GM19468 (cell line): ENCODE measurements around the gene RPS19BP1.

Experiments
- ATAC-seq: cut with Tn5 transposase; IDR thresholded peaks from one replicate; pipeline ENCODE4 v1.9.1; 2021; ENCODE audit warnings: mild to moderate bottlenecking, moderate library complexity, moderate number of reproducible peaks; ENCODE audit not compliant: unreplicated experiment; ENCODE audit errors: extremely low read depth

Gene RPS19BP1

DNA sequence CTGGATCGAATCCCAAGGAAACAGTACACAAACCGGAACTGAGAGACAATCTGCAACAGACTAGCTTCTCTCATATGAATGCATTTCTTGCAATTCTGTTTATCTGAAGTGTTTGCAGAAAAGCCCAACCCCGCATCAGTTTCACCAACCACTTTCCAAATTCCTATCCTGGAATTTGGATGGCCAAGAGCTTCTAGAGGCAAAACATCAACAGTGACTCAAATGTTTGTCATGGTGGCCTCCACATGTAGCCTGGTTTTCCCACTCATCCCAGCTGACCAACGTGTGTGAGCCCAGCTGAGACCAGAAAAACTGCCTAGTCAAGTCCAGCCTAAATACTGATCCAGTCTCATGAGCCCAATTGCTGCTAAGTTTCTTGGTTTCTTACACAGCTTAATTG, 38.8 kb downstream of the RPS19BP1 start:
- no peak for ATAC-seq

DNA sequence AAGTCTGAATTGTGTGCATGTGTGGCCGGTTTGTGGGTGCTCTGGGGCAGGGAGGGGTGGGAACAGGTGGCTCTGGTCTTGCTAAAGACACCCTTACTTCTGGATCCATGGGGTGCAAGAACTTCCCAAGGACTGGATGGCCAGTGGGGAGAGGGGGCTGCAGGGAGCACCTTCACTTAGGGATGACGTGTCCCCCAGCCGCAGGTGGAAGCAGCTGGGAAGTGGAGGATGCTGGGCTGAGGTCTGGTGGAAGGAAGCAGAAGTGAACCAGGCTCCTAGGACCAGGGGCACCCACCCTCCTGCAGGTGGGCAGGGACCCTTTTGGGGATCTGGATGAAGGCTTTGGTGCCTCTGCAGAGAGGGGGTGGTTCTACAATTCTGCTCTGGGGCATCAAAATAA, 40.4 kb downstream of the RPS19BP1 start:
- no peak for ATAC-seq

DNA sequence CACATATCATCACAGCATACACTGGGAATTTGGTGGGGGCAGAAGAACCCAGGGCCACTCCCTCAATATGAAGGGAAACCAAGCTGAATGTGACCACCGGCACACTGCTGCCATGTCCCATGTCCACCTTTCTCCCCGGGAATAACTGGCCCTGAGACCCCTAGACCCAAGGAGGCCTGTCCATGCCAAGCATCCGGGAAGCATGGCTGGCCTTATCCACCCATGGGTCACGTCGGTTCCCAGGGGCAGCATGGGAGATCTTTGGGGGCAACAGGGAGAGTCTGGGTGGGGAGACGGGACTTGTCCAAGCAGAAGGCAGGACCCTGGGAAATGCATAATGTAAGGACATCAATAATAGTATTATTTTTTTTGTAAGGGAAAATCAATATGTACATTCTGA, 40.9 kb downstream of the RPS19BP1 start:
- ATAC-seq = no peak

DNA sequence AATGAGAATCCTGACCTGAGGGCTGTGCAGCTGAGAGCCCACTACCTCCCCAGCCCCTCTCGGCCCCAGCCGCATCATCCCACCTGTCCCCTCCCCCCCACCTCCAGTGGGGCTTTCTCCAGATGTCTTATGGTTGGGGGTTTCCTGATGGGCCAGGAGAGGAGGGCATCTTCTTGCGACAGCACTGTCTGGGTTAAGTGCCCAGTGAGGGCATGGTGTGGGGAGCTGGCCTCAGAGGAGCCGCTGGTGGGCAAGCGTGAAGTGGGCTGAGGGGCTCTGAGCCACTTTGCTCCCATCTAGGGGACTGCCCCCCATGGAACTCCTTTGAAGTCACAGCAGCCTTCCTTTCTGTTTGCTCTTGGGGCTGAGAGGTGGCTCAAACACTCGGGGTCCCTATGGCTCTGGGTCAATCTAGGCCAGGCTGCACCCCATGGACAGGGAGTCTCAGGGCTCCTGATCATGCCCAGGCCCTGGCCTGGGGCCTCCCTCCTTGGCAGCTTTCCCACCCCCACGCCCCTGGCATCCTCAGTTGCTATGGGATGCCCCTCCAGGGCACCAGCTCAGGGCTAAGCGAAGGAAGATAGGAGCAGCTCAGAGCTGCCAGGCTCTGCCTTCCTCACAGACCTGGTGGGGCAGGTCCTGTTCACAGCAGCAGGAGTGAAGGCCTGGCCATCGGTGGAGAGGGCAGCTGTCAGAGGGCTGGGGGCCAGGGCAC, 41.4 kb downstream of the RPS19BP1 start:
- ATAC-seq = no peak

DNA sequence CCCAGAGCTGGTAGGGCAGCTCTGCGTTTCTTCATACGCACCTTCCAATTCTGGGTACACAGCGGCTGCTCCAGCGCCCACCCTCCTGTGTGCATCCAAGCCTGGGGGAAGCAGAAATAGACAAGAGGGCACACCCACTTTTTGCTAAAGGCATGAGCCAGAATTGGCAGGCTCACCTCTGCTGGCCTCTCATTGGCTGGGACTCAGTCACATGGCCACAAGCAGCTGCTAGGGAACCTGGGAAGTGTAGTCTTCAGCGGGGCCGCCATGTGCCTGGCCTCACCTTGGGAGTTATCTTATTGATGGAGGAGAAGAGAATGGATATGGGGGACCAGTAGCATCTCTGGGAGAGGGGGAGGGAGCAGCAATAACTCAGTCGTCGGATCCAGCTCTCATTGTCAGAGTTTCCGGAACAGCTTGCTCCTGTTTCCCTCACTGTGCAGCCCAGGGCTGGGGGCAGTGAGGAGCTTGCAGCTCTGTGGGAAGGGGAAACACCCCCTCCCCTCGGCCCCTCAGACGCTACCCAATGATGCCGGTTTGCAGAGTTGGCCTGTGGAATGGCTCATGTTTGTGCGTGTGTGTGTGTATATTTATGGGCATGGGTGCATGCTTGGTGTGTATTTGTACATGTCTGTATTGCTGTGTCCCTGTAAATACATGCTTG, 42.3 kb downstream of the RPS19BP1 start:
- ATAC-seq = no peak

DNA sequence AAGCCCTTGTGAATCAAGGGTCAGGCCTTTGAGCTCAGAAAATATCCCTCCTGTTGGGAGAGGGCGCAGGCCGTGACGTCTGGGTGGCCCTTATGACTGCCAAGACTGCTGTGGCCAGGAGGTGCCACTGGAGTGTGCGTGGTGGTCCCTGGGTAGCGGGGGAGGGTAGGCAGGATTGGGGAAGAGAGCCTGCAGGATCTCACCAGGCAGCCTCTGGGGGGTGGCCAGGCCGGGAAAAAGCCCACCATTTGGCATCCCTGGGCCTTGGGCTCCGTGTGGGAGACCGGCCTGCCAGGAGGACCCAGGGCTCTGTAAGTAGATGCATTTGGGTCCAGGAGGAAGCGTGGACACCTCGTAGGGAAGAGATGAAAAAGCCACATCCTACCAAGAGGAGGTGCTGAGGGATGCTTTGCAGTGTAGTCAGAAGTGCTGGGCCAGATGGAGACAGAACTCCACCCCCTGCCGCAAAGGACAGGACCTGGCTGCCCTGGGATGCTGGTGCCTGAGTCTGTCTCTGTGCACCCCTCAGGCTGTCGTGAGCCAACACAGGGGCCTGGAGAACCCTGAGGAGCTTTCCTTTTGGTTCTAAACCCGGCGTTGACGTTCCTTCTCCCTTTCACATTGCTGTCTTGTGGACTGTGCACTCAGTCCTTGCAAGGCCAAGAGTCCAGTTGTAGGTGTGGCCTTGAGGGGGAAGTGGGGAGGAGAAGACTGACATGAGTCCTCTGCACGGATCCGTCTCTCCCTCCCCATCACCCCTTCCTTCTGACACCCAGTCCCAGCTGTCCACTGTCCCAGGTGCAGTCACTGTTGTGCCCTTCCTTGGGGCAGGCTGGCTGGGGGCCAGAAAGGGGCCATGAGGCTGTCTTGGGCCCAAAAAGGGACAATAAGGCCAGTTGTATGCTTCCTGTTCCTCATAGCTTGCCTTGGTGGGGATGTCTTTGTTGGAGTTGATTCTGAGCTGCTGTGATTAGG, 43.2 kb downstream of the RPS19BP1 start:
- ATAC-seq = no peak

DNA sequence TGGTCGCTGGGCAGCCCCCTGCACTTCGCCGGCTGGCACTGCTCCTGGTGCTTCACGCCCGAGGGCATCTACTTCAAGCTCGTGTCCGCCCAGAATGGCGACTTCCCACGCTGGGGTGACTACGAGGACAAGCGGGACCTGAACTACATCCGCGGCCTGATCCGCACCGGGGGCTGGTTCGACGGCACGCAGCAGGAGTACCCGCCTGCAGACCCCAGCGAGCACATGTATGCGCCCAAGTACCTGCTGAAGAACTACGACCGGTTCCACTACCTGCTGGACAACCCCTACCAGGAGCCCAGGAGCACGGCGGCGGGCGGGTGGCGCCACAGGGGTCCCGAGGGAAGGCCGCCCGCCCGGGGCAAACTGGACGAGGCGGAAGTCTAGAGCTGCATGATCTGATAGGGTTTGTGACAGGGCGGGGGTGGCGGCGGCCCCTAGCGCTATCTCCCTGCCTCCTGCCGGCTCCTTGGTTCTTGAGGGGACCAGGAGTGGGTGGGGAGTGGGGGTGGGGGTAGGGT, 43.9 kb downstream of the RPS19BP1 start:
- ATAC-seq = no peak

DNA sequence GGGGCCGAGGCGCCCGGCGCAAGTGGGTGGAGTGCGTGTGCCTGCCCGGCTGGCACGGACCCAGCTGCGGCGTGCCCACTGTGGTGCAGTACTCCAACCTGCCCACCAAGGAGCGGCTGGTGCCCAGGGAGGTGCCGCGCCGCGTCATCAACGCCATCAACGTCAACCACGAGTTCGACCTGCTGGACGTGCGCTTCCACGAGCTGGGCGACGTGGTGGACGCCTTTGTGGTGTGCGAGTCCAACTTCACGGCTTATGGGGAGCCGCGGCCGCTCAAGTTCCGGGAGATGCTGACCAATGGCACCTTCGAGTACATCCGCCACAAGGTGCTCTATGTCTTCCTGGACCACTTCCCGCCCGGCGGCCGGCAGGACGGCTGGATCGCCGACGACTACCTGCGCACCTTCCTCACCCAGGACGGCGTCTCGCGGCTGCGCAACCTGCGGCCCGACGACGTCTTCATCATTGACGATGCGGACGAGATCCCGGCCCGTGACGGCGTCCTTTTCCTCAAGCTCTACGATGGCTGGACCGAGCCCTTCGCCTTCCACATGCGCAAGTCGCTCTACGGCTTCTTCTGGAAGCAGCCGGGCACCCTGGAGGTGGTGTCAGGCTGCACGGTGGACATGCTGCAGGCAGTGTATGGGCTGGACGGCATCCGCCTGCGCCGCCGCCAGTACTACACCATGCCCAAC, 44.6 kb downstream of the RPS19BP1 start:
- ATAC-seq = no peak

DNA sequence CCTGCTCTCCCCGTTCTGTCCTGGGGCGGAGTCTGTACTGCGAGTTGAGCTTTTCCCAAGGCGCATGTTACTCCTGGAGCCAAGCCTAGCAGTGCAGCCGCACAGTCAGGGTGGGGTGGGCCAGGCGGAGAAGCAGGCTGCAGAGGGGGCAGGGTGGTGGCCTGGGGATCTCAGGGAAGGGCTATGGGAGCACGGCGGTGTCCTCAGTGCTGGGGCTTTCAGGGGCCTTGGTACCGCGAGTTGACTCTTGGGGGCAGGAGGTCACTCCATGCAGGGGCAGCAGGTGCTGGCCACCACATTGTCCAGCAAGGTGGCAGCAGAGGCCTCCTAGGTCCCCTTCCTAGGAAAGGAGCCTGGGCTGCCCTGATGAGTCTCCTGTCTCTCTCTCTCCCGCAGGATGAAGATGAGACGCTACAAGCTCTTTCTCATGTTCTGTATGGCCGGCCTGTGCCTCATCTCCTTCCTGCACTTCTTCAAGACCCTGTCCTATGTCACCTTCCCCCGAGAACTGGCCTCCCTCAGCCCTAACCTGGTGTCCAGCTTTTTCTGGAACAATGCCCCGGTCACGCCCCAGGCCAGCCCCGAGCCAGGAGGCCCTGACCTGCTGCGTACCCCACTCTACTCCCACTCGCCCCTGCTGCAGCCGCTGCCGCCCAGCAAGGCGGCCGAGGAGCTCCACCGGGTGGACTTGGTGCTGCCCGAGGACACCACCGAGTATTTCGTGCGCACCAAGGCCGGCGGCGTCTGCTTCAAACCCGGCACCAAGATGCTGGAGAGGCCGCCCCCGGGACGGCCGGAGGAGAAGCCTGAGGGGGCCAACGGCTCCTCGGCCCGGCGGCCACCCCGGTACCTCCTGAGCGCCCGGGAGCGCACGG, 45.4 kb downstream of the RPS19BP1 start:
- no peak for ATAC-seq

DNA sequence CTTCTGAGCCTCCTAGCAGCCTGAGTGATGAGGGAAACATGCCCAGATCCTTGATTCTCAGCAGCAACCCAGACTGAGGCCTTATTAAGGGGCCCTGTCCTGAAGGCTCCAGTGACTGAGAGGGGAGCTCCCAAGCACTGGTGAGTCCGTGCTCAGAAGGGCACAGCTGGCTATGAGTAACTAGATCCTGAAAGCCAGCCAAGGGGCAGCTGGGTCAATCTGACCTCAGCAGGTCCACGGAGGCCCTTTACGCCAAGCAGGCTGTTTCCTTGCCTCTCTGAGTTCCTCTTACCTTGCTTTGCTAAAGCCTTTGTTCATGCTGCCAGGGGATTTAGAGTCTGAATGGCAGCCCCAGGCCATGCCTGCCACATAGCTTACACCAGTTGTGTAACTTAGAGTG, 49.8 kb downstream of the RPS19BP1 start:
- no peak for ATAC-seq

DNA sequence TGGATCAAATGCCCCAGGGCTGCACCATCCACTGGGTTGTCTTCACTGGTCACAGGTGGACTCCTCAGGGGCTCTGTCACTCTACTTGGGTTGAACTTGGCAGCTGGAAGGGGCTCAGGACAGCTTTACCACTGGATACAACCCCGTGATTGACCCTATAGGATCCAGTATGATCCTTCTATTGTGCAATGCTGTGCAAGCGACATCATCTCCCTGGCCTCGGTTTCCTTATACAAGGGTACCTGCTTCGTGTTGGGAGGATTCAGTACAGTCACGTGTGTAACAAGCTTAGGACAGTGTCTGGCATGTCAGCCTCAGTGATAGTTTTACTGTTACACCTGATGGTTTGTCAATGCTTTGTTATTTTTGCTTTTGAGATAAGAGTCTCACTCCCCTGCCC, 51.0 kb downstream of the RPS19BP1 start:
- ATAC-seq = no peak

DNA sequence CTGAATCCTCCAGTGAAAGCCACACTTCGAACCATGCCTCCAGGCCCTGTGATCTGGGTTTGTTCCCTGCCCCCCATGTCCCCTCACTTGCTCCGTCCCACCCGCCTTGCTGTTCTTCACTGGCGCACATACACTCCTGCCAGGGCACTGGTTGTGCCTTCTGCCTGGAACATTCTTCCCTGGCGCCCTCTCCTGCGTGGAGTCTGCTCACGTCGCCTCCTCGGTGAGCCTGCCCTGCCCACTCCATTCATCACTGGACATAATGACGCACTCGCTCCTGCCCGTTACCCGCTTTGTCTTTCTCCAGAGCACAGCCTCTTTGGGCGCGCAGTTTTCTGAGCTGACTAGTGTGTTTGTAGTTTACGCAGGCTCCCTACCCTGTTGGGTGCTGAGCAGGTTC, 51.5 kb downstream of the RPS19BP1 start:
- no peak for ATAC-seq

DNA sequence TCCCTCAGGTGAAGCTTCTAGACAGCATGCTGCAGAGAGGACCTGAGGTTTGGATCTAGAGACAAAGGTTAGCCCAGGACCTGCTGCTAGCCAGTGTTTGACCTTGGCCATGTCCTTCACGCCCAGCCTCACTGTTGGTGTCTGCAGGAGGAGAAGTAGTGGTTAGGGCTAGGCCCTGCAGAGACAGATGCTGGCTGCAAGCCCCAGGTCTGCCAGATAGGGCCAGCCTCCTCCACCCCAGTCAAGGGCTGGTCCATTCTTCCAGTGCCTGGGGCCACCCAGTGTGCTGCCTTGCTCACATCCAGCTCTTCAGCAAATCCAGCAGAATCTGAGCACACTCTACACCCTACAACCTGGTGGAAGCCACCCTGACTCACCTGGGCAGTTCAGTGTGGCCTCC, 52.0 kb downstream of the RPS19BP1 start:
- no peak for ATAC-seq

DNA sequence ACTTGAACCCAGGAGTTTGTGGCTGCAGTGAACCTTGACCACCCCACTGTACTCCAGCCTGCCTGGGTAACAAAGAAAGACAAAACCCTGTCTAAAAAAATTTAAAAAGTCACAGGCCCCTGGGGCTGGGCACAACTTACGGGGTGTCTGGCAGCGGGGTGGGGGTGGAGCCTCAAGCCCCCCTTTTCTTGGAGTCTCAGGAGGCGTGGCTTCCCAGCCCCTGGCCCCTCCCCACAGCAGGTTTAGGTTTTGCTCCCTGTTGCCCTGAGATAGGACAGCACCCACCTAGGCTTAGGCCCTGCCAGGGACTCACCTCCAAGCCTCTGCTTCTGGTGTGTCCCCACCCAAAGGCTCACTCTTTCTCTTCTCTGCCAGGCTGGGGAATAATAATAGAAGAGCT, 53.3 kb downstream of the RPS19BP1 start:
- no peak for ATAC-seq
